ENCODE results near the gene PSEN1. TPM values are rescaled to one million over a fixed set of nuclear protein-coding genes. Genes with fewer than 3 reads are reported as not detected.

The PSEN1 gene
- total RNA-seq, 1 experiment from 2014 or later = 55.1 TPM

GRCh38 chr14:73250781-73251500 is 114.6 kb downstream of the PSEN1 start:
- Mint-ChIP-seq H3K4me3 (ENCODE audit: unreplicated experiment) (no peak overlapping the region), H3K27me3 (ENCODE audit: insufficient read depth, unreplicated experiment) (no peaks in the 10 kb centered on the region), H3K36me3 (ENCODE audit: insufficient read depth, unreplicated experiment) (no peaks in the 10 kb centered on the region), H3K9me3 (ENCODE audit: unreplicated experiment) (no peaks in the 10 kb centered on the region), H3K27ac (ENCODE audit: low read depth, unreplicated experiment) (no peak overlapping the region), H3K4me1 (ENCODE audit: insufficient read depth, unreplicated experiment) (peaks cover 15% of the 10 kb centered on the region)
- CTCF ChIA-PET = no interaction called here
- no peak for TF ChIP-seq CTCF (IDR thresholded peaks at IDR 0.05; ENCODE audit: unreplicated experiment)
- POLR2A ChIA-PET = no interaction called here
- no peak for DNase-seq (ENCODE audit: unreplicated experiment)
- intact Hi-C loops (cut with micrococcal nuclease) = no loop called here
- BruUV-seq (replicated peaks) = no TSS peak

- peaks cover 15% of the 10 kb centered on the region for H3K4me1 Mint-ChIP-seq (ENCODE audit: insufficient read depth, unreplicated experiment)
- H3K4me3 Mint-ChIP-seq (ENCODE audit: unreplicated experiment) = no peak overlapping the region
- CTCF ChIA-PET = no interaction called here
- POLR2A ChIA-PET = no interaction called here
- no peak for TF ChIP-seq CTCF (IDR thresholded peaks at IDR 0.05; ENCODE audit: unreplicated experiment)
- H3K27ac Mint-ChIP-seq (ENCODE audit: low read depth, unreplicated experiment) = no peak overlapping the region
- no TSS peak for BruUV-seq (replicated peaks)
- no peaks in the 10 kb centered on the region for H3K27me3 Mint-ChIP-seq (ENCODE audit: insufficient read depth, unreplicated experiment)
- H3K9me3 Mint-ChIP-seq (ENCODE audit: unreplicated experiment) = no peaks in the 10 kb centered on the region
- no peaks in the 10 kb centered on the region for H3K36me3 Mint-ChIP-seq (ENCODE audit: insufficient read depth, unreplicated experiment)
- intact Hi-C loops (cut with micrococcal nuclease) = no loop called here
- no peak for DNase-seq (ENCODE audit: unreplicated experiment)
Observed at GRCh38 chr14:73251516-73252215, 115.4 kb downstream of the PSEN1 start.

GRCh38 chr14:73252491-73253322 is 116.4 kb downstream of the PSEN1 start:
- Mint-ChIP-seq H3K27ac (ENCODE audit: low read depth, unreplicated experiment) (no peak overlapping the region), H3K4me3 (ENCODE audit: unreplicated experiment) (no peak overlapping the region), H3K27me3 (ENCODE audit: insufficient read depth, unreplicated experiment) (no peaks in the 10 kb centered on the region), H3K4me1 (ENCODE audit: insufficient read depth, unreplicated experiment) (peaks cover 12% of the 10 kb centered on the region), H3K9me3 (ENCODE audit: unreplicated experiment) (no peaks in the 10 kb centered on the region), H3K36me3 (ENCODE audit: insufficient read depth, unreplicated experiment) (no peaks in the 10 kb centered on the region)
- DNase-seq (ENCODE audit: unreplicated experiment) = no peak
- intact Hi-C loops (cut with micrococcal nuclease) = no loop called here
- TF ChIP-seq CTCF (IDR thresholded peaks at IDR 0.05; ENCODE audit: unreplicated experiment) = no peak
- POLR2A ChIA-PET = no interaction called here
- CTCF ChIA-PET = no interaction called here
- no TSS peak for BruUV-seq (replicated peaks)

- no peaks in the 10 kb centered on the region for H3K9me3 Mint-ChIP-seq (ENCODE audit: unreplicated experiment)
- H3K4me3 Mint-ChIP-seq (ENCODE audit: unreplicated experiment) = no peak overlapping the region
- H3K4me1 Mint-ChIP-seq (ENCODE audit: insufficient read depth, unreplicated experiment) = peaks cover 6% of the 10 kb centered on the region
- BruUV-seq (replicated peaks) = no TSS peak
- no peak for DNase-seq (ENCODE audit: unreplicated experiment)
- no peaks in the 10 kb centered on the region for H3K36me3 Mint-ChIP-seq (ENCODE audit: insufficient read depth, unreplicated experiment)
- TF ChIP-seq CTCF (IDR thresholded peaks at IDR 0.05; ENCODE audit: unreplicated experiment) = no peak
- ChIA-PET CTCF (no interaction called here), POLR2A (no interaction called here)
- H3K27me3 Mint-ChIP-seq (ENCODE audit: insufficient read depth, unreplicated experiment) = no peaks in the 10 kb centered on the region
- intact Hi-C loops (cut with micrococcal nuclease) = no loop called here
- H3K27ac Mint-ChIP-seq (ENCODE audit: low read depth, unreplicated experiment) = no peak overlapping the region
Observed at GRCh38 chr14:73253323-73253610, 117.0 kb downstream of the PSEN1 start.
